ENCODE data around the gene RHOF.
"Not testable (repeated sequence)": the region's sequence is repeated elsewhere in the genome, so short reads cannot be mapped to it uniquely, and the experiment has no call there.

The RHOF gene

DNA sequence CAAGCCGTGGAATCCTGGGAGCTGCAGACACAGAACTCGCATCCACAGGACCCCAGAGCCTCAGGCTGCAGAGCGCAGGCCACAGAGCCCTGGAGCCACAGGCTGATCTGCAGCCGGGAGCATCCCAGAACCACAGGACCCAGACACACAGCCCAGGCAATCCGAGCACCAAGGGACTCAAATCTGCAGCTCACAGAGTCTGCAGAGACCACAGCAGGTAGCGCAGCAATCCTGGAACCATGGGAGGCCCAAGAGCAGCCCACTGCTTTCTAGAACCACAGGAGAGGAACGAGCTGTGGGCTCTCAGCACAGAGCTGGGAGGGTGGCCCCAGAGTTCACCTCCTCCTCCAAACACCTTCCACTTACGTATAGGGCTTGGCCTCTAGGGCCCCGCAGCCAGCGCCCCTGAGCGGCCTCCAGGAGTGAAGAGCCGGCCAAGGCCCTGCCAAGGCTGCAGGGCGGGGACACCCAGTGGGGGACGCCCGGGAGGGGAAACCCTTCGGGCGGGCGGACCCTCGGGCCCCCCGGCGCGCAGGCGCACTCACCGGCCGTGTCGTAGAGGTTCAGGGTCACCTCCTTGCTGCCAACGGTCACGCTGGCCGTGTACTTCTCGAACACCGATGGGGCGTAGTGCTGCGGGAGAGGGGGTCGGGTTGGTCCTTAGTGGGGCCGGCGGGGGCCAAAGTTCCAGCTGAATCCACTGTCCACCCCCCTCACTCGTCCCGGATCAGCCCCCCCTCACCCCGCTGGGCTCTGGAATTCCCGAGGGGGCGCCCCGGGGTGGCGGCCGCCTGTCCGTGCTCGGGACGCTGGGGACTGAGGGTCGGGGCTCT is 665 bp downstream of the RHOF start:
- Histone ChIP-seq H3K9ac (ENCODE audit: low read length) (peak overlapping the region; percentile 81), H3K36me3 (ENCODE audit: control insufficient read depth, insufficient read depth, low read length) (peaks cover 7% of the 10 kb centered on the region), H3K4me3 (ENCODE audit: low read length) (peak overlapping the region; percentile 23), H3K9me3 (ENCODE audit: control insufficient read depth, low read length) (no peaks in the 10 kb centered on the region), H3K27me3 (ENCODE audit: control insufficient read depth, insufficient read depth, low read length) (no peaks in the 10 kb centered on the region), H3K4me1 (ENCODE audit: control insufficient read depth, insufficient read depth, low read length) (peaks cover 82% of the 10 kb centered on the region)

DNA sequence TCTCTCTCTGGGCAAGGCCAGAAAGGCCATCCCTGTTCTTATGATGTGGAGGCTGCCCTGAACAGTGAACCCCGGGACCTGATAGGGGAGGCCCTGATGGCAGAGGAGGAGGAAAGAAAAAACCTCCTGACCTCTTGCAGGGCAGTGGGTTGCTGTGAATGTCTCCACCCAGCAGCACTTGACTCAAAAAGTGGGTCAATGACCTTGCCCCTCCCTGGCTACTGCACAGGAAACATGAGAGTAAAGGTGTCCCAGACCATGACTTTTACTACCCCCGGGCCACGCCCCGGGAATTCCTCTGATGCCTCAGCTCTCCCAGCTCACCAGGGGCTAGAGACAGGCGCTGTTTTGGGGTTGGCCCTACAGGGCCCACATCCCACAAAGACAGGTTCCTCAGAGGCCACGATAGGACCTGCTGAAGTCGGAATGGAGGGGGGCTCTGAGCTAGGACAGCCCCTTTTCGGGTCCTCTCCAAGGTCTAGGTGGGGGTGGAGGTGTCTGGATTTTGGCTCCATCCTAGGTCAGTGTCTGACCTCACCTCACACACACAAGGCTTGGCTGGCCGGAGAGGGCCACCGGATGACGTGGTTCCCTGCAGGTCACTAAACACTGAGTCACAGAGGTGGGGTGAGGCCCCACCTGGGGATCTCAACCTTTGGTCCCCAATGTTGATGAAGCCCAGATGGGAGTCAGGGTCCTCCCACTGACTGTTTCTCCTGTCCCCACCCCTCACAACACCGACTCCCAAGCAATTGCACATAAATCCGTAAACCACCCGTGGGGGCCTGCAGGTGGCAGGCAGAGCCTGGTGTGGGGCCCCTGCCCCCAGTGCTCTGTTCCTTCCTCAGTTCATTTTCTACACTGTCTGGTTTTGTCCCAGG is 1.6 kb downstream of the RHOF start:
- Histone ChIP-seq H3K4me3 (ENCODE audit: low read length) (peak overlapping the region; percentile 23), H3K36me3 (ENCODE audit: control insufficient read depth, insufficient read depth, low read length) (peaks cover 7% of the 10 kb centered on the region), H3K9me3 (ENCODE audit: control insufficient read depth, low read length) (no peaks in the 10 kb centered on the region), H3K9ac (ENCODE audit: low read length) (peak overlapping the region; percentile 81), H3K27me3 (ENCODE audit: control insufficient read depth, insufficient read depth, low read length) (no peaks in the 10 kb centered on the region), H3K4me1 (ENCODE audit: control insufficient read depth, insufficient read depth, low read length) (peaks cover 79% of the 10 kb centered on the region)

DNA sequence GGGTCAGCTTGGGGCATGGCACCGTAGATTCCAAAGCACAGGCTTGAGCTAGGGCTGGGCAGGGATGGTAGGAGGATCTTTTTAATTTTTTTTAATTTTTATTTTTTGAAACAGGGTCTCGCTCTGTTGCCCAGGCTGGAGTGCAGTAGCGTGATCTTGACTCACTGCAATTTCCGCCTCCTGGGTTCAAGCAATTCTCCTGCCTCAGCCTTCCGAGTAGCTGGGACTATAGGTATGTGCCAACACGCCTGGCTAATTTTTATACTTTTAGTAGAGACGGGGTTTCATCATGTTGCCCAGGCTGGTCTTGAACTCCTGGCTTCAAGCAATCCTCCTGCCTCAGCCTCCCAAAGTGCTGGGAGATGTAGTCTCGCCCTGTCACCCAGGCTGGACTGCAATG is 2.7 kb downstream of the RHOF start:
- not testable (repeated sequence) for H3K36me3 ChIP-seq (ENCODE audit: control insufficient read depth, insufficient read depth, low read length); H3K9ac ChIP-seq (ENCODE audit: low read length); H3K27me3 ChIP-seq (ENCODE audit: control insufficient read depth, insufficient read depth, low read length); H3K9me3 ChIP-seq (ENCODE audit: control insufficient read depth, low read length); H3K4me3 ChIP-seq (ENCODE audit: low read length)
- peaks cover 76% of the 10 kb centered on the region for H3K4me1 ChIP-seq (ENCODE audit: control insufficient read depth, insufficient read depth, low read length)

DNA sequence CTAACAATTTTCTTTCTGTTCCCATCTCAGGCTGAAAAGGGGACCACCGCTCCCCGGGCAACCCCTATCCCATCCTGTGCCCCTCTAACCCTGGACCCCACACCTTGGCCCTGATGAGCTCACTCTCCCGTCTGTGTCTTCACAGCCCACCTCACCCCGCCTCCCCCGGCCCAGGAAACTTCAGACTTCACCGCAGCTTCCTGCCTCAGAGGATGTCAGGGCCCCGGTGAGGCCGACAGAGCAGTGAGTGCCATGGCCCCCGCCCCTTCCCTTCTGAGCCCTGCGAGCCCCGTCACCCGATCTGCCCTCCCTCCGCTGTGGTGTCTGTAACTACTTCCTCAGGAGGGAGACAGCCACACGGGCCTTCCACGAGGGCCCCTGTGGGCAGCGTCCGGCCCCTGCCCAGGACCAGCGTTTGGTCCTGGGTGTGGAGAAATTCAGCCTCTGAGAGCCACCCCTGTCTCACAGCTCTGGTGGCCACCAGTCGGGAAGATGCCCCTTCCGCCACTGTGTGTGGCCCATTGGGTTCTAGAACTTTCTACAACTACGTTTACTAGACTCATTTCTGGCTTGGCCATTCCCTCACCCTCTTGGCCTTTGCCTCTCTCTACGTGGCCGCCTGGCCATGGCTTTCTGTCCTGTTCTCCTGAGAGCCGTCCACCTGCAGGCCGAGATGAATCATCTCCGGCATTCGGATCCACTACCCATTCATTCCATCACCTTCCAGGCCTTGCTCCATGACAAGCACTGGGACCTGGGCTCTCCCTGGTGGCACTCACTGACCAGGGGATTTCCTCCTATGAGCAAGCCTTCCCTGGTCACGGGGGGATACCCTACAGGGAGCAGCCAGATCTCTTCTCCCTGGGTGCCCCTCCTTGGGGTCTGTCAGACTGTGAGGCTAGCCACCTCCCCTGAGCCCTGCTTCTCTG is 3.4 kb downstream of the RHOF start:
- Histone ChIP-seq H3K4me1 (ENCODE audit: control insufficient read depth, insufficient read depth, low read length) (peaks cover 70% of the 10 kb centered on the region), H3K9me3 (ENCODE audit: control insufficient read depth, low read length) (no peaks in the 10 kb centered on the region), H3K27me3 (ENCODE audit: control insufficient read depth, insufficient read depth, low read length) (no peaks in the 10 kb centered on the region), H3K9ac (ENCODE audit: low read length) (no peak overlapping the region), H3K36me3 (ENCODE audit: control insufficient read depth, insufficient read depth, low read length) (no peaks in the 10 kb centered on the region), H3K4me3 (ENCODE audit: low read length) (no peak overlapping the region)

DNA sequence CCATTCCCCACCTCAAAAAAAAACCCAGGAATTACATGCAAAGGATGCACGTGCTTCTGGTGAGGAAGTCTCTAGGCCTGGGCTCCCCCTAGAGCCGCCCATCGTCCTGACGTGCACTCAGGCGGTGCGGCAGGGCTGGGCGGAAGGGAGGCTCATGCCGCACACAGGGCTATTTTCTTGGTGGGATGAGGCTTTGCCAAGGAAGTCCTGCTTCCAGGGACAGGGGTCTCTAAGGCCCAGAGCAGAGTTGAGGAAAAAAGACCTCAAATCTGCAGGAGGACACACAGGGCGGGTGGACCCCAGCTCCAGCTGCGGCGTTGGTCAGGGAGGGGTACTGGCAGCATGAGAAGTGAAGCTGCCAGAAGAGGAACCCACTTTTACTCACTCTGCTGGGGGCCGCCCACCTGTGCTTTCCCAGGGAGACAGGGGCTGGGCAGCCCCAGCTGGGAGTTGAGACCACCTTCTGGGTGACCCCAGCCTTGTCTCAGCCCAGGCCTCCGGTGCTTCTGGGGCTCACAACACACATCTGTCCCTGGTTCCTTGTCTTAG is 4.2 kb downstream of the RHOF start:
- Histone ChIP-seq H3K27me3 (ENCODE audit: control insufficient read depth, insufficient read depth, low read length) (no peaks in the 10 kb centered on the region), H3K9me3 (ENCODE audit: control insufficient read depth, low read length) (no peaks in the 10 kb centered on the region), H3K9ac (ENCODE audit: low read length) (no peak overlapping the region), H3K4me3 (ENCODE audit: low read length) (no peak overlapping the region), H3K36me3 (ENCODE audit: control insufficient read depth, insufficient read depth, low read length) (no peaks in the 10 kb centered on the region), H3K4me1 (ENCODE audit: control insufficient read depth, insufficient read depth, low read length) (peaks cover 70% of the 10 kb centered on the region)

DNA sequence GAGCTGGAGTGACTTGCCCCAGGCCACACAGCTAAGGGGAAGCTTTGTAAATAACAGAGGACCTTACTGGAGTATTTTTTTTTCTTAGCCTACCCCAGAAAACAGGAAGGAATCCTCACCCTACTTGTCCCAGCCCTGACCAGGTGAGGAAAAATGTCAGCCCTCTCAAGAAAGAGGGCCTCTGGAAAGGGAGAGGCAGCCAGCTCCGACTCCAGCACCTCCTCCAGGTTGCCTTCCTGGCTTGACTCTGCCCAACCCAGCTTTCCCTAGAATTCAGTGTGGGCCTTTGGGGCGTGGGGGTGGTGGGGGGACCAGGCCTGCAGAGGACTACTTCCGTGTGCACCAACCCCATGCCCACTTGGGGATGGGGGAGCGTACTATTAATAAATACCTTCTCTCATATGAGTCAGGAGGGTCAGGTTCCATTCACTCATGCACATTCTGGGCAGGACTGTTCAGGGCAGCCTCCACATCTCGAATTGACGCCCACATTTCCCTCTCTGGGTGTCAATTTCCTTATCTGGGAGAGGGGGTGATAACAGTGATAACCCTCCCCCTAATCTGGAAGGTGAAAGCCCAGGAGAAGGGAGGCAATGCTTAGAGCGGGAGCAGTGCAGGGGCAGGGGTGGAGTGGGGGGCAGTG is 5.2 kb downstream of the RHOF start:
- no peak overlapping the region for H3K4me3 ChIP-seq (ENCODE audit: low read length)
- no peaks in the 10 kb centered on the region for H3K27me3 ChIP-seq (ENCODE audit: control insufficient read depth, insufficient read depth, low read length)
- no peaks in the 10 kb centered on the region for H3K9me3 ChIP-seq (ENCODE audit: control insufficient read depth, low read length)
- H3K9ac ChIP-seq (ENCODE audit: low read length), result peak overlapping the region; percentile 20
- peaks cover 68% of the 10 kb centered on the region for H3K4me1 ChIP-seq (ENCODE audit: control insufficient read depth, insufficient read depth, low read length)
- no peaks in the 10 kb centered on the region for H3K36me3 ChIP-seq (ENCODE audit: control insufficient read depth, insufficient read depth, low read length)

DNA sequence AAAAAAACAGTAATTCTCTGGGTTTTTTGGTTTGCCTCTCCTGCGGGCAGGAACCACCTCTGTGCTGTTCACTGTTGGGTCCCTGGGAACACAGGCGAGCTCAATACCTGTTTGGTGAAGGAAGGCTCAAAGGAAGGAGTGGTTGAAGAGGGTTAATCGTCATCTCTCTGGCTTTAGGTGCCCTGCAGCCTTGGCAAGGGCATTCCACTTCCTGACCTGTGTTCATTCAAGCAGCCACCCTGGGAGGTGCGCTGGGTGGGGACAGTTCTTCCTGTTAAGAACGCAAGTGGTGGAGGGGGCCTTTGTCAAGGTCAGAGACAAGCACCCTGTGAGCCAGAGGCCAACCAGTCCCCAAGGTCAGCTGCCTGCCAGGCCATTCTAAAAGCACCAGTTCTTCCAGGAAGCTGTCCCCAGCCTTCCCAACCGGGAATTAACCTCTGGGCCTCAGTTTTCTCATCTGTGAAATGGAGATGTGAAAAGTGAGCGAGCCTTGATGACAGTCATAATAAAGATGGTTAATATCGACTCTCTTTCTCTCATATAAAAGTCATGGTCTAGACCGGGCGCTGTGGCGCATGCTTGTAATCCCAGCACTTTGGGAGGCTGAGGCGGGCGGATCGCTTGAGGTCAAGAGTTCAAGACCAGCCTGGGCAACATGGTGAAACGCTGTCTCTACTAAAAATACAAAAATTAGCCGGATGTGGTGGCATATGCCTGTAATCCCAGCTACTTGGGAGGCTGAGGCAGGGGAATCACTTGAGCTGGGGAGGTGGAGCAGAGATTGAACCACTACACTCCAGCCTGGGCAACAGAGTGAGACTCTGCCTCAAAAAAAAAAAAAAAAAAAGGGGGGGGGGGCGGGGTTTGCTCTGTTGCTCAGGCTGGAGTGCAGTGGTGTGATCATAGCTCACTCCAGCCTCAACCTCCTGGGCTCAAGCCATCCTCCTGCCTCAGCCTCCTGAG is 6.1 kb downstream of the RHOF start:
- no peaks in the 10 kb centered on the region for H3K36me3 ChIP-seq (ENCODE audit: control insufficient read depth, insufficient read depth, low read length)
- H3K4me3 ChIP-seq (ENCODE audit: low read length), result no peak overlapping the region
- H3K9ac ChIP-seq (ENCODE audit: low read length), result peak overlapping the region; percentile 20
- no peaks in the 10 kb centered on the region for H3K9me3 ChIP-seq (ENCODE audit: control insufficient read depth, low read length)
- no peaks in the 10 kb centered on the region for H3K27me3 ChIP-seq (ENCODE audit: control insufficient read depth, insufficient read depth, low read length)
- H3K4me1 ChIP-seq (ENCODE audit: control insufficient read depth, insufficient read depth, low read length), result peaks cover 61% of the 10 kb centered on the region

DNA sequence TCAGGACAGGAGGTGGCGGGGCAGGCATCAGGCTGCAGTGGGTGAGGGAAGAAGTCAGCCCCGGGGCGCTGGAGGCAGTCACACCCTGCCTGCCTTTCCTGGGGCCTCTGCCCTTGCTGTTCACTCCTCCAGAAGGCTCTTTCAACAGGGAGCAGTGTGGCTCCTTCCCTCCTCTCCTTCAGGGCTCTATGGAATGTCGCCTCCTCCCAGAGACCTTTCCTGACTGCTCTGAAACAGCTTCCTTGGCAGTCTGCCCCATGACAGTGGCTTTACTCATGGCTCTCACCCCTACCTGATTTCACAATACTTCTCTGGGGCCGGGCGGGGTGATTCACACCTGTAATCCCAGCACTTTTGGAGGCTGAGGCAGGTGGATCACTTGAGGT is 7.1 kb downstream of the RHOF start:
- H3K4me3 ChIP-seq (ENCODE audit: low read length), result no peak overlapping the region
- H3K4me1 ChIP-seq (ENCODE audit: control insufficient read depth, insufficient read depth, low read length), result peaks cover 58% of the 10 kb centered on the region
- H3K9ac ChIP-seq (ENCODE audit: low read length), result no peak overlapping the region
- H3K9me3 ChIP-seq (ENCODE audit: control insufficient read depth, low read length), result no peaks in the 10 kb centered on the region
- no peaks in the 10 kb centered on the region for H3K27me3 ChIP-seq (ENCODE audit: control insufficient read depth, insufficient read depth, low read length)
- H3K36me3 ChIP-seq (ENCODE audit: control insufficient read depth, insufficient read depth, low read length), result no peaks in the 10 kb centered on the region

DNA sequence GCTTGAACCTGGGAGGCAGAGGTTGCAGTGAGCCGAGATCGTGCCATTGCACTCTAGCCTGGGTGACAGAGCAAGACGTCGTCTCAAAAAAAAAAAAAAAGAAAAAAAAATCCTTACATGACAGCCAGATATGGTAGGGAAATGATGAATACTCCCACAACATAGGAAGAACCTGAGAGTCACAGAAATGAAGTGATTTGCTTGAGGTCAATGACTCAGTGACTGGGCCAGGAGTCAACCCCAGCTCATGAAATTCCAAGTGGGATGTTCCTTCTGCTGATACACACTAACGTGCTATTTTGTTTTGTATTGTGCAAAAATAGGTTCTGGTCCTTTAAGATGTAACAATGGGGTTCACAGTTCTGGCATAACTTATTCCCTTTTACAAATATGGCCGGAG is 9.0 kb downstream of the RHOF start:
- no peaks in the 10 kb centered on the region for H3K9me3 ChIP-seq (ENCODE audit: control insufficient read depth, low read length)
- no peaks in the 10 kb centered on the region for H3K36me3 ChIP-seq (ENCODE audit: control insufficient read depth, insufficient read depth, low read length)
- no peak overlapping the region for H3K4me3 ChIP-seq (ENCODE audit: low read length)
- H3K9ac ChIP-seq (ENCODE audit: low read length), result peak overlapping the region; percentile 1
- peaks cover 51% of the 10 kb centered on the region for H3K4me1 ChIP-seq (ENCODE audit: control insufficient read depth, insufficient read depth, low read length)
- no peaks in the 10 kb centered on the region for H3K27me3 ChIP-seq (ENCODE audit: control insufficient read depth, insufficient read depth, low read length)

DNA sequence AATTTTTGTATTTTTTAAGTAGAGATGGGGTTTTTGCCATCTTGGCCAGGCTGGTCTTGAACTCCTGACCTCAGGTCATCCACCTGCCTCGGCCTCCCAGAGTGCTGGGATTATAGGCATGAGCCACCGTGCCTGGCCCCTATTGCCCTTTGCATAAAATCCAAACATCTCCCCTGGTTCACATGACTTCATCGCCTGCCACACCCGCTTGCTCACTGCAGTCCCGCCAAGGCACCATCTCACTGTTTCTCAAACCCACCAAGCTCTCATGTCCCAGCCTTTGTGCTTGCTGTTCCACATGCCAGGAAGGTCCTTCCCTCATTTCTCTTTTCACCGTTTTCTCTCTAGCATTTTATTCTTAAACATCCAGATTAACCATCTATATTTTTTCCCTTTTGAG is 9.7 kb downstream of the RHOF start:
- Histone ChIP-seq H3K36me3 (ENCODE audit: control insufficient read depth, insufficient read depth, low read length) (no peaks in the 10 kb centered on the region), H3K9ac (ENCODE audit: low read length) (no peak overlapping the region), H3K27me3 (ENCODE audit: control insufficient read depth, insufficient read depth, low read length) (no peaks in the 10 kb centered on the region), H3K4me1 (ENCODE audit: control insufficient read depth, insufficient read depth, low read length) (peaks cover 44% of the 10 kb centered on the region), H3K9me3 (ENCODE audit: control insufficient read depth, low read length) (no peaks in the 10 kb centered on the region), H3K4me3 (ENCODE audit: low read length) (no peak overlapping the region)
